Muscle layer of colon (tissue), 2 donors: Measurements from ENCODE around the gene LINC00632.

Experiments
- H3K27ac ChIP-seq: one replicate; pipeline ENCODE4 v1.7.0; 2013; ENCODE audit warnings: low read depth, mild to moderate bottlenecking, low read length, moderate library complexity
- H3K27me3 ChIP-seq, 2 donors: one replicate each; pipeline ENCODE4 v1.7.0; 2013; ENCODE audit warnings: low read length in 2 of 2, mild to moderate bottlenecking in 2 of 2; ENCODE audit not compliant: insufficient read depth in 2 of 2, control insufficient read depth in 1 of 2
- H3K36me3 ChIP-seq: one replicate; pipeline ENCODE4 v1.7.0; 2013; ENCODE audit warnings: mild to moderate bottlenecking, low read length; ENCODE audit not compliant: insufficient read depth
- H3K4me1 ChIP-seq: one replicate; pipeline ENCODE4 v1.7.0; 2013; ENCODE audit warnings: mild to moderate bottlenecking, low read length; ENCODE audit not compliant: insufficient read depth
- H3K4me3 ChIP-seq, 2 donors: one replicate each; pipeline ENCODE4 v1.7.0; 2013; ENCODE audit warnings: low read length in 2 of 2, low read depth in 1 of 2, mild to moderate bottlenecking in 1 of 2, moderate library complexity in 1 of 2
- H3K9ac ChIP-seq: one replicate; pipeline ENCODE4 v1.7.0; 2013; ENCODE audit warnings: low read length
- H3K9me3 ChIP-seq: one replicate; pipeline ENCODE4 v1.7.0; 2013; ENCODE audit warnings: mild to moderate bottlenecking, low read length
- donor health status: abdominal sarcoma.
- donor health status: Adenocarcinoma of cecum.

LINC00632 gene

DNA sequence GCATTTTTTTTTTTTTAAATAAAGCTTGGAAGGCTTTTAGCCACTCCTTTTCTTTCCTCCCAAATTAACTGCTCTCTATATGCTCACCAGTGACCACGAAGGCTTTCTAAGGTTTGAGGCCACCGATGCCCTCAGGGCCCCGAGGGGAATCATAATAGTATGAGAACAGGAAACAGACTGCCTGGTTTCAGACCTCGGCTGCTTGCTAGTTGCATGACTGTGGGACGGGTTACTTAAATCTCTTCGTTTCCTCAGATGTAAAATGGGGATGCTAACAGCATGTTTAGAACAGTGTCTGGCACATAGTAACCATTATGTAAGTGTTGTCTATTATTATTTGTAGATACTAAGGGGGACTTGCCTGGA lies 3.6 kb downstream of the LINC00632 start:
- Histone ChIP-seq H3K36me3 (no peaks in the 10 kb centered on the region), H3K9me3 (no peaks in the 10 kb centered on the region), H3K27me3 (peaks cover 0 to 16% of the 10 kb centered on the region in 2 donors), H3K27ac (peak overlapping the region; percentile 60), H3K9ac (peak overlapping the region; percentile 30), H3K4me3 (peak overlapping the region in 1 of 2 donors; percentile 46), H3K4me1 (peaks cover 6% of the 10 kb centered on the region)

GRCh38 chrX:140715787-140716186 lies 6.2 kb downstream of the LINC00632 start:
- Histone ChIP-seq H3K9ac (no peak overlapping the region), H3K4me1 (peaks cover 6% of the 10 kb centered on the region), H3K27me3 (peaks cover 0 to 16% of the 10 kb centered on the region in 2 donors), H3K4me3 (no peak overlapping the region), H3K9me3 (no peaks in the 10 kb centered on the region), H3K27ac (no peak overlapping the region), H3K36me3 (no peaks in the 10 kb centered on the region)

DNA sequence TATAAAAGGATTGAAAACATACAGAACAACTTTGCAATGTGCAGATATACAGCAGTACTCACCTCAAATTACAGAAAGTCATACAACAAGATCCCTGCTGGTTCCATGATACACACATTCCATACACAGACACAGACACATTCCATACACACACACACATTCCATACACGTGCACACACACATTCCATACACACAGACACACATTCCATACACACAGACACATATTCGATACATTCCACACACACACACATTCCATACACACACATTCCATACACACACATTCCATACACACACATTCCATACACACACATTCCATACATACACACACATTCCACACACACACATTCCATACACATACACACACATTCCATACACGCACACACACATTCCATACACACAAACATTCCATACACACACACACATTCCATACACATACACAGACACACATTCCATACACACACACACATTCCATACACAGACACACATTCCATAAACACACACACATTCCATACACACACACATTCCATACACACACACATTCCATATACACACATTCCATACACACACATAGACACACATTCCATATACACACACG lies 13.7 kb downstream of the LINC00632 start:
- H3K9ac ChIP-seq = no peak overlapping the region
- no peaks in the 10 kb centered on the region for H3K9me3 ChIP-seq
- no peaks in the 10 kb centered on the region for H3K36me3 ChIP-seq
- H3K4me1 ChIP-seq = no peaks in the 10 kb centered on the region
- no peak overlapping the region for H3K4me3 ChIP-seq
- H3K27ac ChIP-seq = no peak overlapping the region
- no peaks in the 10 kb centered on the region for H3K27me3 ChIP-seq

- no peak overlapping the region for H3K4me3 ChIP-seq
- no peaks in the 10 kb centered on the region for H3K9me3 ChIP-seq
- H3K27ac ChIP-seq = no peak overlapping the region
- H3K9ac ChIP-seq = no peak overlapping the region
- H3K4me1 ChIP-seq = no peaks in the 10 kb centered on the region
- H3K27me3 ChIP-seq = no peaks in the 10 kb centered on the region
- no peaks in the 10 kb centered on the region for H3K36me3 ChIP-seq
Observed at GRCh38 chrX:140724309-140724708, 14.8 kb downstream of the LINC00632 start.

DNA sequence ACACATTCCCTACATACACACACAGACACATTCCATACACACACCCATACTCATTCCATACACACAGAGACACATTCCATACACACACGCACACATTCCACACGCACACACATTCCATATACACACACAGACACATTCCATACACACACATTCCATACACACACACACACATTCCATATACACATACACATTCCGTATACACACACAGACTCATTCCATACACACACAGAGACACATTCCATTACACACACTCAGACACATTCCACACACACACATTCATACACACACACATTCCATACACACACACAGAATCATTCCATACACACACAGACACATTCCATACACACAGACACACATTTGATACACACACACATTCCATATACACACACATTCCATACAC lies 15.2 kb downstream of the LINC00632 start:
- no peaks in the 10 kb centered on the region for H3K9me3 ChIP-seq
- no peaks in the 10 kb centered on the region for H3K36me3 ChIP-seq
- H3K27ac ChIP-seq = no peak overlapping the region
- H3K4me3 ChIP-seq = no peak overlapping the region
- no peaks in the 10 kb centered on the region for H3K27me3 ChIP-seq
- H3K9ac ChIP-seq = no peak overlapping the region
- no peaks in the 10 kb centered on the region for H3K4me1 ChIP-seq

- no peaks in the 10 kb centered on the region for H3K9me3 ChIP-seq
- H3K27me3 ChIP-seq = no peaks in the 10 kb centered on the region
- H3K36me3 ChIP-seq = no peaks in the 10 kb centered on the region
- no peak overlapping the region for H3K27ac ChIP-seq
- H3K4me1 ChIP-seq = no peaks in the 10 kb centered on the region
- H3K9ac ChIP-seq = no peak overlapping the region
- H3K4me3 ChIP-seq = no peak overlapping the region
Observed at GRCh38 chrX:140725500-140725899, 15.9 kb downstream of the LINC00632 start.

DNA sequence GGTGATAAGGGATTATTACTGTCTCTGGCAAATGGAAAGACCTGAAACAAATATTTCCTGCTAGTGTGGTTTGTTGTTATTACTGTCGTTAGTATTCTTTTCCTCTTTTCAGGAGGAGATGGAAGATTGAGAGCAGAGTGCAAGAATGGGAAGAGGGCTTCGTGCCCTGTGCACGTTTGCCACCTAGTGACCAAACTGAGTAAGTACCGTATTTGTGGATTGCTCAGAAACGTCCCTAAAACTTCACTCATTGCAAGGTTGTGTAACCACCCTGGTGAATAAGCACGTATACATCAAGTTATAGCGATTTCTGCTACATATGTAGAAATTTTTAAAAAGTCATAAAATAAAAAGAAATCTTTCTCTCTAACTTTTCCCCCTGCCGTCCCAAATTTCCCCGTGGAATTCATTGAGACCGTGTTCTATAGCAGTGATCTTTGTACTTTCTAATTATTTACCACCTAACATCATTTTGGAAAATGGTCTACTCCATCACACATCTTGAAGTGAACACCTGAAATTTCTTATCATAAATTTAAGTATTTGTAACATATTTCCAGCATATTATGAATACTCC lies 24.3 kb downstream of the LINC00632 start:
- Histone ChIP-seq H3K9ac (no peak overlapping the region), H3K27ac (no peak overlapping the region)

DNA sequence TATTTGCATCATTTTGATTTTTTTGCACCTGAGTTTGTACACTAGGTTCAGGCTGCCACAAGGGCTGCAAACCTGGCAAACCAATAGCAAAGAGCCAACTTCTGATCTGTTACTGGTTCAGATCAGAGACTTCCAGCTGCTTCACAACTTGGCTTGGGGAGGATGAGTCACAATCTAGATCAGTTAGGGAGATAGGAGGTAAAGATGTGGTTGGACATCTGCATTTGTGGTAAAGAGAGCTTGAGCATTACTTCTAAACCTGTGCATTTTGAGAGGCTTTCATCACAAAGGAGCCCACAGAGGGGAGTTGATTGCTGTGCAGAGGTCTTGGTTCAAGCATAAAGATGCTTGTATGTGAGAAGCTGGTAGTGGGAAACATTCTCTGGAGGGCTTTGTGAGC lies 34.5 kb downstream of the LINC00632 start:
- no peaks in the 10 kb centered on the region for H3K36me3 ChIP-seq
- peaks cover 0 to 3% of the 10 kb centered on the region in 2 donors for H3K27me3 ChIP-seq
- no peak overlapping the region for H3K27ac ChIP-seq
- no peak overlapping the region for H3K9ac ChIP-seq
- no peaks in the 10 kb centered on the region for H3K4me1 ChIP-seq
- no peaks in the 10 kb centered on the region for H3K9me3 ChIP-seq
- no peak overlapping the region for H3K4me3 ChIP-seq

More for the DNA sequence above, 24.3 kb downstream of the LINC00632 start:
- no peak overlapping the region for H3K4me3 ChIP-seq
- H3K4me1 ChIP-seq = no peaks in the 10 kb centered on the region
- H3K36me3 ChIP-seq = no peaks in the 10 kb centered on the region
- H3K27me3 ChIP-seq = no peaks in the 10 kb centered on the region
- H3K9me3 ChIP-seq = no peaks in the 10 kb centered on the region

DNA sequence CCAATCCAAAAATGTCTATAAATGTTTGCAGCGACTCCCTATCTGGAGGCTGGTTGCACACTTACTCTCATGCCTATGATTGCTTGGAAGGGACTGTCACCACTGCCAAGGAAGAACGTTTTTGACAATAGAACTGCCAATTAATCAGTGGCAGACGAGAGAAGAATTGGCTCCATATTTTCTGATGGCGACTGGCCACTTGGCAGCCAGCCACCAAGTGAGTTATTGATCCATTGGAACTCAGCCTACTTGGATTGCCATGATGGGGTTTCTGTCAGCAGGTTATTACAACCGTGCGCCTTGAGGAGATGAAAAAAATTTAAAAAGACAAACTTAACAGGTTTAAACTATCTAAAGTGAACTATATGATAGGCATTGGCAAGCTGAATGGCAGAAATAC lies 47.4 kb downstream of the LINC00632 start:
- H3K9ac ChIP-seq = no peak overlapping the region
- no peaks in the 10 kb centered on the region for H3K4me1 ChIP-seq
- H3K9me3 ChIP-seq = no peaks in the 10 kb centered on the region
- H3K4me3 ChIP-seq = no peak overlapping the region
- H3K27ac ChIP-seq = no peak overlapping the region
- H3K36me3 ChIP-seq = no peaks in the 10 kb centered on the region
- no peaks in the 10 kb centered on the region for H3K27me3 ChIP-seq

GRCh38 chrX:140762061-140762460 lies 52.5 kb downstream of the LINC00632 start:
- Histone ChIP-seq H3K36me3 (no peaks in the 10 kb centered on the region), H3K9me3 (no peaks in the 10 kb centered on the region), H3K27ac (no peak overlapping the region), H3K27me3 (peaks cover 9 to 10% of the 10 kb centered on the region in 2 donors), H3K4me1 (no peaks in the 10 kb centered on the region), H3K9ac (no peak overlapping the region), H3K4me3 (no peak overlapping the region)

GRCh38 chrX:140764401-140764919 lies 54.9 kb downstream of the LINC00632 start:
- Histone ChIP-seq H3K9me3 (no peaks in the 10 kb centered on the region), H3K27ac (no peak overlapping the region), H3K36me3 (no peaks in the 10 kb centered on the region), H3K27me3 (peaks cover 9 to 10% of the 10 kb centered on the region in 2 donors), H3K9ac (no peak overlapping the region), H3K4me3 (peak overlapping the region in 1 of 2 donors; percentile 50), H3K4me1 (no peaks in the 10 kb centered on the region)
